ENCODE results near the gene FRAS1.

The FRAS1 gene

GRCh38 chr4:78428996-78429395, 371.9 kb downstream of the FRAS1 start:
- no peak for DNase-seq
- no peaks in the 10 kb centered on the region for H3K36me3 ChIP-seq (ENCODE audit: insufficient read depth, low read length)
- no peak overlapping the region for H3K4me2 ChIP-seq (ENCODE audit: insufficient read depth, low read length)
- H2AFZ ChIP-seq (ENCODE audit: low read depth, low read length): no peak overlapping the region
- H3K9me3 ChIP-seq (ENCODE audit: insufficient read depth, low read length, severe bottlenecking): no peaks in the 10 kb centered on the region
- no peaks in the 10 kb centered on the region for H3K79me2 ChIP-seq (ENCODE audit: insufficient read depth, low read length)
- H3K9ac ChIP-seq (ENCODE audit: low read depth, low read length): no peak overlapping the region
- no peaks in the 10 kb centered on the region for H3K4me1 ChIP-seq (ENCODE audit: insufficient read depth, low read length)
- no peak for ATAC-seq (ENCODE audit: insufficient read depth, low read depth)
- H3K4me3 ChIP-seq (ENCODE audit: low read depth in 1 of 2, low read length in 2 of 2): no peak overlapping the region
- TF ChIP-seq CTCF (IDR thresholded peaks at IDR 0.05; ENCODE audit: borderline replicate concordance, extremely low read depth, low read length, poor library complexity, severe bottlenecking) (no peak), EZH2 (IDR thresholded peaks at IDR 0.05; ENCODE audit: borderline replicate concordance, low read depth, low read length, severe bottlenecking) (no peak)
- peaks cover 4% of the 10 kb centered on the region for H3K27me3 ChIP-seq (ENCODE audit: insufficient read depth, low read length, poor library complexity)
- H3K27ac ChIP-seq (ENCODE audit: low read length): no peak overlapping the region
- H4K20me1 ChIP-seq (ENCODE audit: insufficient read depth, low read length): no peaks in the 10 kb centered on the region

- Histone ChIP-seq H4K20me1 (ENCODE audit: insufficient read depth, low read length) (no peaks in the 10 kb centered on the region), H3K4me2 (ENCODE audit: insufficient read depth, low read length) (no peak overlapping the region), H2AFZ (ENCODE audit: low read depth, low read length) (no peak overlapping the region), H3K9me3 (ENCODE audit: insufficient read depth, low read length, severe bottlenecking) (no peaks in the 10 kb centered on the region), H3K27ac (ENCODE audit: low read length) (no peak overlapping the region), H3K9ac (ENCODE audit: low read depth, low read length) (no peak overlapping the region), H3K79me2 (ENCODE audit: insufficient read depth, low read length) (no peaks in the 10 kb centered on the region), H3K27me3 (ENCODE audit: insufficient read depth, low read length, poor library complexity) (peaks cover 7% of the 10 kb centered on the region), H3K4me3 (ENCODE audit: low read depth in 1 of 2, low read length in 2 of 2) (no peak overlapping the region), H3K4me1 (ENCODE audit: insufficient read depth, low read length) (no peaks in the 10 kb centered on the region), H3K36me3 (ENCODE audit: insufficient read depth, low read length) (no peaks in the 10 kb centered on the region)
- DNase-seq (no peak), ATAC-seq (ENCODE audit: insufficient read depth, low read depth) (no peak)
- no peak for TF ChIP-seq EZH2 (IDR thresholded peaks at IDR 0.05; ENCODE audit: borderline replicate concordance, low read depth, low read length, severe bottlenecking)
- no peak for TF ChIP-seq CTCF (IDR thresholded peaks at IDR 0.05; ENCODE audit: borderline replicate concordance, extremely low read depth, low read length, poor library complexity, severe bottlenecking)
Observed at GRCh38 chr4:78432896-78433295, 375.8 kb downstream of the FRAS1 start.

- no peak overlapping the region for H2AFZ ChIP-seq (ENCODE audit: low read depth, low read length)
- no peaks in the 10 kb centered on the region for H3K36me3 ChIP-seq (ENCODE audit: insufficient read depth, low read length)
Observed at GRCh38 chr4:78437608-78438088, 380.5 kb downstream of the FRAS1 start.

More at GRCh38 chr4:78437608-78438088, 380.5 kb downstream of the FRAS1 start:
- Histone ChIP-seq H3K27me3 (ENCODE audit: insufficient read depth, low read length, poor library complexity) (peaks cover 3% of the 10 kb centered on the region), H3K79me2 (ENCODE audit: insufficient read depth, low read length) (no peaks in the 10 kb centered on the region), H3K9ac (ENCODE audit: low read depth, low read length) (no peak overlapping the region), H3K4me2 (ENCODE audit: insufficient read depth, low read length) (no peak overlapping the region), H3K4me1 (ENCODE audit: insufficient read depth, low read length) (no peaks in the 10 kb centered on the region), H3K4me3 (ENCODE audit: low read depth in 1 of 2, low read length in 2 of 2) (no peak overlapping the region), H3K27ac (ENCODE audit: low read length) (no peak overlapping the region), H4K20me1 (ENCODE audit: insufficient read depth, low read length) (no peaks in the 10 kb centered on the region), H3K9me3 (ENCODE audit: insufficient read depth, low read length, severe bottlenecking) (no peaks in the 10 kb centered on the region)
- TF ChIP-seq CTCF (IDR thresholded peaks at IDR 0.05; ENCODE audit: borderline replicate concordance, extremely low read depth, low read length, poor library complexity, severe bottlenecking) (no peak), EZH2 (IDR thresholded peaks at IDR 0.05; ENCODE audit: borderline replicate concordance, low read depth, low read length, severe bottlenecking) (no peak)
- no peak for DNase-seq
- ATAC-seq (ENCODE audit: insufficient read depth, low read depth): no peak

Data from DND-41 (cell line).